Small intestine (tissue), 7 donors: ENCODE measurements around the gene MUC5B. TPM values are rescaled to one million over a fixed set of nuclear protein-coding genes. Genes with fewer than 3 reads are reported as not detected.

Source experiments
- DNase-seq, 2 donors: peaks; one replicate each; pipeline versions ENCODE4 v3.0.0 to v3.0.0-alpha.2; 2013
- FAIRE-seq: peaks from 2 replicates; lab custom pipeline; 2012; peaks lifted over from hg19 to GRCh38; lab: Jason Lieb, UNC
- H3K27ac ChIP-seq, 3 donors: one replicate each; pipeline ENCODE4 v1.5.1; 2013; ENCODE audit warnings: low read length in 2 of 3, mild to moderate bottlenecking in 2 of 3, control low read depth in 1 of 3, inconsistent platforms in 1 of 3, low read depth in 1 of 3, moderate library complexity in 1 of 3
- H3K27me3 ChIP-seq, 3 donors: one replicate each; pipeline ENCODE4 v1.6.1; 2013; ENCODE audit warnings: low read length in 3 of 3, inconsistent platforms in 1 of 3; ENCODE audit not compliant: control insufficient read depth in 3 of 3, insufficient read depth in 3 of 3
- H3K36me3 ChIP-seq, 3 donors: one replicate each; pipeline ENCODE4 v1.6.1; 2013; ENCODE audit warnings: low read length in 3 of 3, inconsistent platforms in 1 of 3, low read depth in 1 of 3, mild to moderate bottlenecking in 1 of 3, moderate library complexity in 1 of 3; ENCODE audit not compliant: control insufficient read depth in 3 of 3, insufficient read depth in 2 of 3
- H3K4me1 ChIP-seq, 3 donors: one replicate each; pipeline ENCODE4 v1.6.1; 2013; ENCODE audit warnings: low read length in 2 of 3, inconsistent platforms in 1 of 3, low read depth in 1 of 3, mild to moderate bottlenecking in 1 of 3, moderate library complexity in 1 of 3; ENCODE audit not compliant: control insufficient read depth in 3 of 3, insufficient read depth in 2 of 3
- H3K4me3 ChIP-seq, 3 donors: one replicate each; pipeline ENCODE4 v1.5.1; 2013; ENCODE audit warnings: low read length in 3 of 3, control low read depth in 1 of 3, inconsistent platforms in 1 of 3, low read depth in 1 of 3, mild to moderate bottlenecking in 1 of 3, moderate library complexity in 1 of 3
- H3K9me3 ChIP-seq, 2 donors: one replicate each; pipeline ENCODE4 v1.6.1; 2013; ENCODE audit warnings: low read depth in 1 of 2, low read length in 1 of 2; ENCODE audit not compliant: control insufficient read depth in 2 of 2, insufficient read depth in 1 of 2
- WGBS, 3 donors: extraction: QIAGEN DNeasy Blood & Tissue Kit; methylation state at CpG; one replicate each; pipeline ENCODE4 v1.1.7; 2013; 5-methylcytosine and 5-hydroxymethylcytosine counted together
- polyA plus RNA-seq, 4 donors: library from polyadenylated mRNA; stranded (reverse) in 3 of 4; unstranded in 1 of 4; fragments of 200-250 nt in 3 of 4; fragments of 120-200 nt in 1 of 4; gene quantifications; one replicate each; pipeline versions ENCODE4 v1.2.1 to v1.2.3, GENCODE V29; 2013
- donor health status: healthy with polysubstance abuse.
- donor health status: control.
- donor health status: control.
- donor health status: Bipolar disorder and iron deficiency.
- donor health status: healthy.

Gene MUC5B
- polyA plus RNA-seq, 4 donors: 0.04 to 2.4 TPM; not detected in 2

DNA sequence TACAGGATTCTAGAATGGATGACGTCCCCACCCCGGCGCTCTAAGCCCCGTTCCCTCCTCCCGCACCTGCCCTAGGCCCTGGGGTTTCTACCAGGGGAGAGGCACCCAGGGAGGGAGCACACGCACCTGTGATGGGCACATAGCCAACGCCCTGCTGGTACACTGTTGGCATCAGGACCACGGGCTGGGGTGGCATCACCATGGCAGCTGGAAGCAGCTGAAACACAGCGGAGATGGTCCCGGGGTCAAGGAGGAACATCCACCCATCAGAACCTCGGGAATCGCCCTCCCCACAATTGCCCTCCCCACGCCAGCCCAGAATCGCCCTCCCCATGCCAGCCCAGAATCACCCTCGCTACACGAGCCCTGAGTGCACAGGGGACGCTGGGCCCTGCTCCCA lies 63.0 kb downstream of the MUC5B start:
- Histone ChIP-seq H3K9me3 (no peaks in the 10 kb centered on the region), H3K27ac (no peak overlapping the region), H3K27me3 (no peaks in the 10 kb centered on the region), H3K4me3 (no peak overlapping the region), H3K36me3 (peaks cover 18 to 86% (median 34%) of the 10 kb centered on the region in 3 donors), H3K4me1 (no peaks in the 10 kb centered on the region)
- DNase-seq (no peak), FAIRE-seq (no peak)
- 87 to 92% (median 87%) methylated on average over 15 to 17 of the region's 17 CpGs for WGBS, 3 donors

DNA sequence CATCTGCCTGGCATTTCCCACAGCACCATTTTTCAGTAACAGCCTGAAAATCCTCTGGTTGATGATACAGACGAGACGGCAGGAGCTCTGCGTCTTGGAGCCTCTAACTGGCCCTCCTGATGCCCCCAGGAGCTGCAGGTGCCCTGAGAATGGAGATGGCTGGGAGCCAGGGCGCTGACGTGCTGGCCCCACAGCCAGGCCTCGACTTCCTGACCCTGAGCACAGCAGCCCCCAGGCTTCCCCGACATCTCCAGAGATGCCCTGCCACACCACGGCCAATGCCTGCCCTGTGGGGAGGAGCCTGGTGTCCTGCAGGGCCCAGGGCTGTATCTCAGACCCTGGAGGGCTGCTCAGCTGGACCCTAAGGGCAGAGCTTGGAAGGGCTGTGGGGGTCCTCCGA lies 65.1 kb downstream of the MUC5B start:
- Histone ChIP-seq H3K9me3 (no peaks in the 10 kb centered on the region), H3K27me3 (no peaks in the 10 kb centered on the region), H3K4me3 (no peak overlapping the region), H3K36me3 (peaks cover 18 to 88% (median 24%) of the 10 kb centered on the region in 3 donors), H3K4me1 (no peaks in the 10 kb centered on the region), H3K27ac (no peak overlapping the region)
- DNase-seq (no peak), FAIRE-seq (no peak)
- WGBS, 3 donors: 94 to 96% (median 96%) methylated on average over 9 of the region's 9 CpGs

DNA sequence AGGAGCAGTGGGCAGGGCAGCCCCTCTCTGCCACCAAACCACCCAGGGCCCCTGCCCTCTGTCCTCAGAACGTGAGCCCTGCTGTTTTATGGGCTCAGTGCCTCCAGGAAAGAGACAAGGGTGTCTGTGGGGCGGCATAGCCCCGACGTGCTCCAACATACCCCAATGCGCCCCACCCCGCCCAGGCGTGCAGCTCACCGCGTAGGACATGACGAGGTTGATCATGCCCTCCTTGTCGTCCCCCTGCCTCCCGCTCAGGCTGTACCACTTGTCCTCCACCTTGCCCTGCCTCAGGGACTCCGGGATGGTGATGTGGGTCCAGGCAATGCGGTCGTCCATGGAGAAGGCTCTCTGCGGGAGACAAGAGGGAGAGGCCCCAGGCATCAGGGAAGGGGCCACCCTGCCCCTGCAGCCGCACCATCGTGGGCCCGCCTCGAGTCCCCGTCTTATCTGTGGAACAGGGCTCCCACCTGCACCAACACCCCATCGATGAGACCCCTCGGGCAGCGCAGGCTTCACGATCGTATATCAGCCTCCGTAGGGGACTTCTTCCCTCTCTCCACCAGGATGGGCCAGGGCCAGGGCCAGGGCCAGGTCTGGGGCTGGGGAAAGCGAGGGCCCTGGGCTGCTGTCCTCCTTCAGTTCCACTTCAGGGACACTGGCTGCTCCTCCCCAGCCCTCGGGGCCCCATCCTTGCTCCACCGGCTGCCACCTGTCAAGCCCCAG lies 65.7 kb downstream of the MUC5B start:
- H3K27me3 ChIP-seq: no peaks in the 10 kb centered on the region
- 95% methylated on average over 29 to 30 of the region's 30 CpGs for WGBS, 3 donors
- peaks cover 13 to 88% (median 21%) of the 10 kb centered on the region in 3 donors for H3K36me3 ChIP-seq
- H3K4me3 ChIP-seq: no peak overlapping the region
- FAIRE-seq: no peak
- no peaks in the 10 kb centered on the region for H3K9me3 ChIP-seq
- no peaks in the 10 kb centered on the region for H3K4me1 ChIP-seq
- H3K27ac ChIP-seq: no peak overlapping the region
- no peak for DNase-seq

DNA sequence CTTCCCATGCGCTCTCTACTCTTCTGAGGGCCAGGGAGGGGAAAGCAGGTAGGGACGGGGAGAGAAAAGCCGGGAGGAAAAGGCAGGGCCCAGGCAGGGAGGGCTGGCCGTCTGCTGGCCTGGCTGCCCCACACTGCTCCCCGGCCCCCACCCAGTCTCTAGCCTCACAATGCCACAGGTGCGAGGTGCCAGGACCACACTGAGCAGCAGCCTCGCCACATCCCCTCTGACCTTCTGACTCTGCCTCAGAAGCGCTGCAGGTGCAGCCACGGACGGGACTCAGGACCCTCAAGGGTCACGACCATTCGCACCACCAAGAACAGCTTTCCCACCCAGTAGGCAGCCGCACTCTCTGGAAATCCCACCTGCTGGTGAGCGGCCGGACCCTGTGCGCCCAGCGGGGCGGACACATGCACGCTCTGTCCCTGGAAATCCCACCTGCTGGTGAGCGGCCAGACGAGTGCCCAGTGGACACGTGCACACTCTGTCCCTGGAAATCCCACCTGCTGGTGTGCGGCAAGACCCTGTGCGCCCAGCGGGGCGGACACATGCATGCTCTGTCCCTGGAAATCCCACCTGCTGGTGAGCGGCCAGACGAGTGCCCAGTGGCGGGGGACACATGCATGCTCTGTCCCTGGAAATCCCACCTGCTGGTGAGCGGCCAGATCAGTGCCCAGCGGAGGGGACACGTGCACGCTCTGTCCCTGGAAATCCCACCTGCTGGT lies 66.5 kb downstream of the MUC5B start:
- Histone ChIP-seq H3K36me3 (peaks cover 13 to 89% (median 21%) of the 10 kb centered on the region in 3 donors), H3K4me1 (no peaks in the 10 kb centered on the region), H3K27ac (no peak overlapping the region), H3K4me3 (no peak overlapping the region), H3K27me3 (no peaks in the 10 kb centered on the region), H3K9me3 (no peaks in the 10 kb centered on the region)
- 96 to 97% (median 96%) methylated on average over 33 of the region's 33 CpGs for WGBS, 3 donors
- no peak for FAIRE-seq
- no peak for DNase-seq

DNA sequence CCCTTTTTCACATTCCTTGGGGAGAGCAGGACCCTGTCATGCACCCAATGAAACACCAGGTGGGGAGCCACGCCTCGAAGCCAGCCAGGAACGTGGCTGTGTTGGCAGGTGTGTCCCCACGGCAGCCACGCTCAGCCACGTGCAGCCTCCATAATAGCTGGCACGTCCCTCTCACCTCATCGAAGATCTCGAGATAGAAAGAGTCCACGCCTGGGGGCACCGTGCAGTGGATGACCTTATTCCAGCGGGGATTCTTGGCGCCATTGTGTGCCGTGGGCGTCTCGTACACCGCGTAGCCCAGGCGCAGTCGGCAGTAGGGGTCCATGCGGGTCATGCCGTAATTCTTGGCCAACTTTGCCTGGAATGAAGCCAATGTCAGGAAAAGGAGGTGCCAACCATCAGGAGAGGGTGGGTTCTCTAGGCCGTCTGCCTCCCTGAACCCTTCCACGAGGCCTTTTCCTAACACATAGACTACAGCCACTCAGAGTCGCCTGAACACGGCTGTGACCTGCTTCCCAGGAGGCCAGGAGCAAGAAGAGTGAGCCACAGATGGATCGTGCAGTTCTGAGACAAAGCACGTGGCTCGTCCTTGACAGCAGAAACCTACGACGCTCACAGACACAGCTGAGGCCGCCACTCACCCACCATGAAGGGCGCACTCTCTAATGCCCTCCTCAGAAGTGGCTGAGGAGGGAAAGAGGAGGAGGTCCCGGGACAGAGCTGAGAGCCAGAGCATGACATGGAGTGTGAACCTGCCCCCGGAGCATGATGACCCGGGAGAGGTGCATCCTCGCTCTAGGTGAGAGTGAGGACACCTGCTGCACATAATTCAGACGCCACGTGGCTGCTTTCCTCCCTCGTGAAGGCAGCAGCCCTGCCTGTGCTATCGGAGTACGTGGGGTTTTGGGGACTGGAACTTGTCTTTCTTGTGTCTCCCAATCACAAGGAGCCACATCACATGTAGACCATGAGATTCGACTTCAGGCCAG lies 67.5 kb downstream of the MUC5B start:
- WGBS, 3 donors: 89 to 92% (median 92%) methylated on average over 43 of the region's 43 CpGs
- no peak for DNase-seq
- FAIRE-seq: no peak
- no peak overlapping the region for H3K27ac ChIP-seq
- H3K9me3 ChIP-seq: no peaks in the 10 kb centered on the region
- no peak overlapping the region for H3K4me3 ChIP-seq
- peaks cover 13 to 85% (median 14%) of the 10 kb centered on the region in 3 donors for H3K36me3 ChIP-seq
- no peaks in the 10 kb centered on the region for H3K27me3 ChIP-seq
- no peaks in the 10 kb centered on the region for H3K4me1 ChIP-seq

DNA sequence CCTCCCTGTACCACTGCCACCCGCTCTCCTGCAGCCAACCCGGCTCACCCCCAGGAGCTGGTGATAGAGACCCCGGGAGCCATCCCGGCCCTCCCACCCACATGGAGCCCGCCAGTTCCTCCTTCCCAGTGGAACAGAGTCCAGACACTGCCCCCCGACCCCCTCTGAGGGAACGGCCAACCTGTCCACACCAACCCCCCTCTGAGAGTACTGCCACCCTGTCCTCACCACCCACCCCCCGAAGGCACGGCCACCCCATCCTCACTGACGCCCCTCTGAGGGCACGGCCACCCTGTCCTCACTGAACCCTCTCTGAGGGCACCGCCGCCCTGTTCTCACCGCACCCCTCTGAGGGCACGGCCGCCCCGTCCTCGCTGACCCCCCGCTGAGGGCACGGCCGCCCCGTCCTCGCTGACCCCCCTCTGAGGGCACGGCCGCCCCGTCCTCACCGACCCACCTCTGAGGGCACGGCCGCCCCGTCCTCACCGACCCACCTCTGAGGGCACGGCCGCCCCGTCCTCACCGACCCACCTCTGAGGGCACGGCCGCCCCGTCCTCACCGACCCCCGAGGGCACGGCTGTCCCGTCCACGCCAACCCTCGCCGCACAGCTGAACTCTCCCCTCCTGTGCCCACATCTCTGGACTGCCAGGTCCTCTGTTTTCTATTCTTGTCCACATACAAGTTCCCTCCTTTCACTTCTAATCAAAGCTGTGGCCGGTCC lies 68.6 kb downstream of the MUC5B start:
- Histone ChIP-seq H3K27me3 (no peaks in the 10 kb centered on the region), H3K4me3 (no peak overlapping the region), H3K4me1 (no peaks in the 10 kb centered on the region), H3K36me3 (peaks cover 8 to 85% (median 11%) of the 10 kb centered on the region in 3 donors), H3K9me3 (no peaks in the 10 kb centered on the region), H3K27ac (no peak overlapping the region)
- 90 to 95% (median 93%) methylated on average over 24 to 46 of the region's 46 CpGs for WGBS, 3 donors
- FAIRE-seq: no peak
- DNase-seq: no peak

DNA sequence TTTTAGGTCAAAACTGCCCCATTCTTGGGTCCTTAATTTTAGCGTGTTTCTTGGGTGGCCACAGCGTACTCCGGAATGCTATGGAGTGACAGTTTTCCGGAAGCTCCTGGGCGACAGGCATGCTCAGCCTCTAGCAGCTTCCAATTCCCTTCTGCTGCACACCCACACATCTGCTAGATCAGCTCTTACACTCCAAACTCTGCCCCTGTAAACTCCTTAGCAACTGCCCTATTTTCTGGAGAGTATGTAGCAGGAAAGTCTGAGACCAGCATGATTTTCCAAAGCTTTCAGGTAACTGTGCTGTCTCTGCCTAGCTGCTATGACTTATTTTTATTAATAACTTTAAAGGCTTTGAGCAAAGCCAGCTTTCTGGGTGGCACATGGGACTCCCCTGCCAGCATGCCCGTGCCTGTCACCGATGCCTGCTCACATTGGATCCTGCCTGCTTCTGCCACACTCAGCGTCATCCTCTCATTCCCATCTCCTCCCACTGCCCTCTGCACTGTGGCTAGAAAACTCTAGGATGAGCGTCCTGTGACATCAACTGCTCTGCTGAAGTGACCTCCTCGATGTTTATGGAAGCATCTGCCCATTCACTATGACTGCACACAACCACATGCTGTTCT lies 69.3 kb downstream of the MUC5B start:
- no peak for FAIRE-seq
- Histone ChIP-seq H3K36me3 (peaks cover 2 to 84% (median 7%) of the 10 kb centered on the region in 3 donors), H3K27ac (no peak overlapping the region), H3K27me3 (no peaks in the 10 kb centered on the region), H3K9me3 (no peaks in the 10 kb centered on the region), H3K4me3 (no peak overlapping the region), H3K4me1 (peaks cover 0 to 4% (median 0%) of the 10 kb centered on the region in 3 donors)
- DNase-seq: no peak
- 93 to 94% (median 94%) methylated on average over 10 of the region's 10 CpGs for WGBS, 3 donors
